ENCODE data around the gene GP5. TPM values are rescaled to one million over a fixed set of nuclear protein-coding genes. Genes with fewer than 3 reads are reported as not detected.

The GP5 gene
- total RNA-seq, 1 experiment from 2014 or later, result not detected

GRCh38 chr3:194431554-194431953 lies 32.5 kb upstream of the GP5 start:
- Histone ChIP-seq H3K27ac (no peak overlapping the region), H2AFZ (no peak overlapping the region)
- BruUV-seq (replicated peaks), result no TSS peak

GRCh38 chr3:194425399-194425798 lies 26.3 kb upstream of the GP5 start:
- Histone ChIP-seq H3K79me2 (ENCODE audit: low read depth) (no peaks in the 10 kb centered on the region), H3K27me3 (ENCODE audit: insufficient read depth, low read depth) (no peaks in the 10 kb centered on the region), H3K36me3 (ENCODE audit: low read depth) (peaks cover 71% of the 10 kb centered on the region), H3F3A (ENCODE audit: insufficient read depth, low read depth) (peaks cover 83% of the 10 kb centered on the region), H3K4me2 (no peak overlapping the region), H3K4me1 (replicated peaks; ENCODE audit: insufficient read depth) (no peaks in the 10 kb centered on the region), H3K27ac (no peak overlapping the region), H3K9me3 (ENCODE audit: insufficient read depth, low read depth) (no peaks in the 10 kb centered on the region), H3K9me2 (ENCODE audit: insufficient read depth) (no peaks in the 10 kb centered on the region), H2AFZ (no peak overlapping the region), H3K4me3 (no peak overlapping the region), H4K20me1 (ENCODE audit: insufficient read depth) (peaks cover 20% of the 10 kb centered on the region; the same call in 1 of the 2 replicates)
- TF ChIP-seq CTCF (conservative IDR thresholded peaks at IDR 0.05) (no peak), EZH2 (IDR thresholded peaks at IDR 0.05; ENCODE audit: low read depth) (no peak)
- no peak for DNase-seq
- POLR2A ChIA-PET (ENCODE audit: unreplicated experiment), result no interaction called here
- intact Hi-C loops (cut with micrococcal nuclease; ENCODE audit: unreplicated experiment), result loop anchor here (2.0 to 5.0 kb wide), 2 partner anchors 17 to 37 kb away; no protein-coding TSS in a partner anchor
- CTCF ChIA-PET, result no interaction called here
- no TSS peak for BruUV-seq (replicated peaks)

More at GRCh38 chr3:194431554-194431953, 32.5 kb upstream of the GP5 start:
- DNase-seq, result no peak
- Histone ChIP-seq H3K9me2 (ENCODE audit: insufficient read depth) (no peaks in the 10 kb centered on the region), H3K4me3 (no peak overlapping the region), H3F3A (ENCODE audit: insufficient read depth, low read depth) (peaks cover 78% of the 10 kb centered on the region), H3K27me3 (ENCODE audit: insufficient read depth, low read depth) (no peaks in the 10 kb centered on the region), H3K36me3 (ENCODE audit: low read depth) (peaks cover 79% of the 10 kb centered on the region), H3K9me3 (ENCODE audit: insufficient read depth, low read depth) (no peaks in the 10 kb centered on the region), H4K20me1 (ENCODE audit: insufficient read depth) (peaks cover 15% of the 10 kb centered on the region; the same call in 1 of the 2 replicates), H3K79me2 (ENCODE audit: low read depth) (no peaks in the 10 kb centered on the region), H3K4me2 (no peak overlapping the region), H3K4me1 (replicated peaks; ENCODE audit: insufficient read depth) (no peaks in the 10 kb centered on the region)
- ChIA-PET POLR2A (ENCODE audit: unreplicated experiment) (no interaction called here), CTCF (no interaction called here)
- no peak for TF ChIP-seq EZH2 (IDR thresholded peaks at IDR 0.05; ENCODE audit: low read depth)
- TF ChIP-seq CTCF (conservative IDR thresholded peaks at IDR 0.05), result no peak
- intact Hi-C loops (cut with micrococcal nuclease; ENCODE audit: unreplicated experiment), result no loop called here

- H3K36me3 ChIP-seq (ENCODE audit: low read depth), result peaks cover 73% of the 10 kb centered on the region
- no peaks in the 10 kb centered on the region for H3K27me3 ChIP-seq (ENCODE audit: insufficient read depth, low read depth)
- TF ChIP-seq CTCF (conservative IDR thresholded peaks at IDR 0.05) (no peak; the same call in 1 of the 2 replicates), EZH2 (IDR thresholded peaks at IDR 0.05; ENCODE audit: low read depth) (no peak)
- DNase-seq, result no peak
- H3K4me3 ChIP-seq, result no peak overlapping the region
- no peaks in the 10 kb centered on the region for H3K4me1 ChIP-seq (replicated peaks; ENCODE audit: insufficient read depth)
- ChIA-PET CTCF (no interaction called here), POLR2A (ENCODE audit: unreplicated experiment) (no interaction called here)
- intact Hi-C loops (cut with micrococcal nuclease; ENCODE audit: unreplicated experiment), result loop anchor here (2.0 to 5.0 kb wide), 2 partner anchors 18 to 37 kb away; no protein-coding TSS in a partner anchor
- BruUV-seq (replicated peaks), result no TSS peak
- no peaks in the 10 kb centered on the region for H3K9me3 ChIP-seq (ENCODE audit: insufficient read depth, low read depth)
- H3F3A ChIP-seq (ENCODE audit: insufficient read depth, low read depth), result peaks cover 83% of the 10 kb centered on the region
- no peaks in the 10 kb centered on the region for H3K79me2 ChIP-seq (ENCODE audit: low read depth)
- no peaks in the 10 kb centered on the region for H3K9me2 ChIP-seq (ENCODE audit: insufficient read depth)
- peaks cover 25% of the 10 kb centered on the region; the same call in 1 of the 2 replicates for H4K20me1 ChIP-seq (ENCODE audit: insufficient read depth)
- no peak overlapping the region for H3K4me2 ChIP-seq
- no peak overlapping the region for H2AFZ ChIP-seq
- no peak overlapping the region for H3K27ac ChIP-seq
Measured at GRCh38 chr3:194424953-194425352, 25.9 kb upstream of the GP5 start.
